ENCODE measurements around the gene ICE1.

GRCh38 chr5:5483880-5484598 is 61.6 kb downstream of the ICE1 start:
- TF ChIP-seq CTCF (conservative IDR thresholded peaks at IDR 0.05) = no peak
- no peak for TF ChIP-seq EZH2 (IDR thresholded peaks at IDR 0.05; ENCODE audit: low read depth)
